ENCODE data around the gene KLHL42. TPM values are rescaled to one million over a fixed set of nuclear protein-coding genes. Genes with fewer than 3 reads are reported as not detected.

KLHL42 gene
- total and polyA plus RNA-seq, 2 of the 8 experiments (the other 6 are each of a cell fraction or from before 2014, with no cell fraction given), result 13.6 to 21.6 TPM

DNA sequence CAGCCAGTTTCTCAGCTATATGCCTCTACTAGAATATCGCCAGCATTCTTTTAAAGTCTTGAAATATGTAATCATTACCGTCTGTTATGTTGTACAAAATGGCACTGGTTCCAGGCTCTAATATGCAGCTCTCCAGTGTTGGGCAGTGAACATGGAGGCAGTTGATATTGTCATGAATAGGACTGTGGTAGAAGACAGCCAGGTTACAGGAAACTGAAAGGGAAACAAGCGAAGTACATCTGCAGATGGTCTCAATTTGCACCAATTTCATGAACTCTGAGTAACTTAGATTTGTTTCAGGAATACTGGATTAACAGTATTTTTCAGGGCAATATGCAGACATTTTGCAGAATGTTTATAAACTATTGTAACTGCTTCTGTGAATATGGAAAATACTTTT, 13.4 kb upstream of the KLHL42 start (continued):
- TF ChIP-seq HDAC2 (IDR thresholded peaks at IDR 0.05; ENCODE audit: borderline replicate concordance in 1 of 2, low read depth in 2 of 2, low read length in 2 of 2) (no peak), RBBP5 (IDR thresholded peaks at IDR 0.05; ENCODE audit: borderline replicate concordance, low read depth, low read length) (no peak), GABPA (IDR thresholded peaks at IDR 0.05; ENCODE audit: borderline replicate concordance, insufficient read depth, low read length) (no peak), EP300 (IDR thresholded peaks at IDR 0.05; ENCODE audit: borderline replicate concordance in 1 of 2, low read depth in 2 of 2, low read length in 2 of 2) (no peak), CREB1 (IDR thresholded peaks at IDR 0.05) (no peak), SP2 (IDR thresholded peaks at IDR 0.05; ENCODE audit: low read length) (no peak)
- TF ChIP-seq, protein P1, sequence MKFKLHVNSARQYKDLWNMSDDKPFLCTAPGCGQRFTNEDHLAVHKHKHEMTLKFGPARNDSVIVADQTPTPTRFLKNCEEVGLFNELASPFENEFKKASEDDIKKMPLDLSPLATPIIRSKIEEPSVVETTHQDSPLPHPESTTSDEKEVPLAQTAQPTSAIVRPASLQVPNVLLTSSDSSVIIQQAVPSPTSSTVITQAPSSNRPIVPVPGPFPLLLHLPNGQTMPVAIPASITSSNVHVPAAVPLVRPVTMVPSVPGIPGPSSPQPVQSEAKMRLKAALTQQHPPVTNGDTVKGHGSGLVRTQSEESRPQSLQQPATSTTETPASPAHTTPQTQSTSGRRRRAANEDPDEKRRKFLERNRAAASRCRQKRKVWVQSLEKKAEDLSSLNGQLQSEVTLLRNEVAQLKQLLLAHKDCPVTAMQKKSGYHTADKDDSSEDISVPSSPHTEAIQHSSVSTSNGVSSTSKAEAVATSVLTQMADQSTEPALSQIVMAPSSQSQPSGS (IDR thresholded peaks at IDR 0.05; ENCODE audit: low read length), result no peak

Data from H1 (cell line).